ENCODE data around the gene OBSL1.

Gene OBSL1

DNA sequence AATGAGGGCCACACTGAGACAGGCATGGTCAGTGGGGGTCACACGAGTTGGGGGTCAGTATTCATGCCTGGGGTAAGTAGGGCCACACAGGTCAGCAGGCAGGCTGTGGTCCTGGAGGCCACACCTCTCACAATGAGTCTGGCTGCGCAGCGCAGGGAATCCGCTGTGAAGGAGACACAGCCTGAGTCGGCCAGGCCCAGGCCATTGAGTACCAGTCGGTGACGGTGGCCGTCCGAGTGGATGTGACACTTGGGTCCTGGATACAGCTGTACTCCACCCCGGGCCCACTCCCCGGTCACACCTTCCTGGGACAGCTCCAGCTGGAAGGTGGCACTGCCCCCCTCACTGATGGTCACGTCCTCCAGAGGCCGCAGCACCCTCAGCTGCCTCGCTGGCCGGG, 17.0 kb downstream of the OBSL1 start:
- no peak overlapping the region for H3K4me3 ChIP-seq (ENCODE audit: low read depth, low read length)
- TF ChIP-seq, protein P1, sequence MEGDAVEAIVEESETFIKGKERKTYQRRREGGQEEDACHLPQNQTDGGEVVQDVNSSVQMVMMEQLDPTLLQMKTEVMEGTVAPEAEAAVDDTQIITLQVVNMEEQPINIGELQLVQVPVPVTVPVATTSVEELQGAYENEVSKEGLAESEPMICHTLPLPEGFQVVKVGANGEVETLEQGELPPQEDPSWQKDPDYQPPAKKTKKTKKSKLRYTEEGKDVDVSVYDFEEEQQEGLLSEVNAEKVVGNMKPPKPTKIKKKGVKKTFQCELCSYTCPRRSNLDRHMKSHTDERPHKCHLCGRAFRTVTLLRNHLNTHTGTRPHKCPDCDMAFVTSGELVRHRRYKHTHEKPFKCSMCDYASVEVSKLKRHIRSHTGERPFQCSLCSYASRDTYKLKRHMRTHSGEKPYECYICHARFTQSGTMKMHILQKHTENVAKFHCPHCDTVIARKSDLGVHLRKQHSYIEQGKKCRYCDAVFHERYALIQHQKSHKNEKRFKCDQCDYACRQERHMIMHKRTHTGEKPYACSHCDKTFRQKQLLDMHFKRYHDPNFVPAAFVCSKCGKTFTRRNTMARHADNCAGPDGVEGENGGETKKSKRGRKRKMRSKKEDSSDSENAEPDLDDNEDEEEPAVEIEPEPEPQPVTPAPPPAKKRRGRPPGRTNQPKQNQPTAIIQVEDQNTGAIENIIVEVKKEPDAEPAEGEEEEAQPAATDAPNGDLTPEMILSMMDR (IDR thresholded peaks at IDR 0.05; ENCODE audit: borderline replicate concordance, insufficient read depth, low read depth, low read length): no peak

DNA sequence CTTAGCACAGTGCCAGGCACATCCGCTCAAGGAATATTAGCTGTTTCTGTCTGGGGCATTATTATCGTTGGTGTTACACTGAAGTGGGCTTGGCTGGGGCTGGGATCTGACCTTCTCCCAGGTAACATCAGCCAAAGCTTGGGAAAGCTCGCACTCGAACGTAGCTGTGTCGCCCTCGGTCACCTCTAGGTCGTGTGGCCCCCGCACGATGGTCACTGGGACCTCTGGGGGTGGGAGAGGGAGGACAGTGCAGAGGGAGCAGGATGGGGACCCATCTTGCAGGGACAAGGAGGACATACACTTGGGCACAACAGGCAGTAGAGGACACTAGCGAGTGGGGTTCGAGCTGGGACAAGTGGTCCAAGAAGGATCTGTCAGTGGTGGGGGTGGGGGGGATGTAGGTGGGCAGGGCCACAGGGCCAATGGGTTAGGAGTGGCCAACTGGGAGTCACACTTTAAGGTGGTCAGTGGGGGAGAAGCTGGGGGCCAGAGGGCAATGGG, 17.8 kb downstream of the OBSL1 start:
- no peak overlapping the region for H3K4me3 ChIP-seq (ENCODE audit: low read depth, low read length)
- TF ChIP-seq, protein P1 (IDR thresholded peaks at IDR 0.05; ENCODE audit: borderline replicate concordance, insufficient read depth, low read depth, low read length): no peak

DNA sequence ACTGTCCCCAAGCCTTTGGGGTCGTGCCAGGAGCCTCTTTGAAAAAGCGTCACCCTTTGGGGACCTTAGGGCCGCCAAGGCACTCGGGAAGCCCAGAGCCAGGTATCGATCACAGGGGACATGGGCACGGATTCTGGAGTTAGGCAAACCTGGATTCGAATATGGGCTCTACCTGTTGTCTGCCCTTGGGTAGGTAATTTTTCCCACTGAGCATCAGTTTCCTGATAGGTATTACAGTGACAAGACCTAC, 18.2 kb downstream of the OBSL1 start:
- H3K4me3 ChIP-seq (ENCODE audit: low read depth, low read length): no peak overlapping the region
- TF ChIP-seq, protein P1 (IDR thresholded peaks at IDR 0.05; ENCODE audit: borderline replicate concordance, insufficient read depth, low read depth, low read length): no peak

DNA sequence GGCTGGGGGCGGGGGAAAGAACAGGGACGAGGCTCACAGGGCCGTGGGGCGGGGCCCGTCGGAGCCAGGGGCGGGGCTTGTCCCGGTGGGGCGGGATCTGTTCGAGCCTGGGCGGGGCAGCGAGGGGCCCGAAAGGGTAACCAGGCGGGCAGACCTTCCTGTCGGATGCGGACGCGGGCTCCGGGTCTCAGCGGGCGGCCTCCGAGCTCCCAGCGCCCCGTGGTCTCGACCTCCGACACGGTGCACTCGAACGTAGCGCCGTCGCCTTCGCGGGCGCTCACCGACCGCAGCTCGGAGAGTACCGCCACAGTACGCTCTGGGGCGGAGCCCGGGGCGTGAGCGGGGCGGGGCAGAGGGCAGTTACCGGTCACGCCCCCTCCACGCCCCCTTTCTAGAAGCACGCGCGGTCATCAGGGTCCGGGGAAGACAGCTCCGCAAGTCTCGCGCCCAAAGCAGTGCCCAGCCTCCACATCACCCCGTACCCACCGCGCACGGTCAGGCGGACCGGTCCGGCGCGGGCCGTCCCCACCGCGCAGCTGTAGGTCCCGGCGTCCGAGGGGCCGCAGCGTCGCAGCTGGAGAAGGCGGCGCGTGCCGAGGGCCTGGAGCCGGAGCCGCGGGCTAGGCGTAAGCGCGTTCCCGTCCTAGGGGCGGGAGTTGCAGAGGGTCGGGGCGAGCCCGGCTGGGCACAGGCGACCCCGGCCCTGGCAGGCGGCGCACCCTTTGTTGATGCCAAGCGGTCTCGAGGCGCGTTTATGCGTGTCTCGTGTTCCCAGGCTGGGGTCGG, 18.8 kb downstream of the OBSL1 start:
- H3K4me3 ChIP-seq (ENCODE audit: low read depth, low read length): peak overlapping the region; percentile 47
- TF ChIP-seq, protein P1 (IDR thresholded peaks at IDR 0.05; ENCODE audit: borderline replicate concordance, insufficient read depth, low read depth, low read length): no peak

DNA sequence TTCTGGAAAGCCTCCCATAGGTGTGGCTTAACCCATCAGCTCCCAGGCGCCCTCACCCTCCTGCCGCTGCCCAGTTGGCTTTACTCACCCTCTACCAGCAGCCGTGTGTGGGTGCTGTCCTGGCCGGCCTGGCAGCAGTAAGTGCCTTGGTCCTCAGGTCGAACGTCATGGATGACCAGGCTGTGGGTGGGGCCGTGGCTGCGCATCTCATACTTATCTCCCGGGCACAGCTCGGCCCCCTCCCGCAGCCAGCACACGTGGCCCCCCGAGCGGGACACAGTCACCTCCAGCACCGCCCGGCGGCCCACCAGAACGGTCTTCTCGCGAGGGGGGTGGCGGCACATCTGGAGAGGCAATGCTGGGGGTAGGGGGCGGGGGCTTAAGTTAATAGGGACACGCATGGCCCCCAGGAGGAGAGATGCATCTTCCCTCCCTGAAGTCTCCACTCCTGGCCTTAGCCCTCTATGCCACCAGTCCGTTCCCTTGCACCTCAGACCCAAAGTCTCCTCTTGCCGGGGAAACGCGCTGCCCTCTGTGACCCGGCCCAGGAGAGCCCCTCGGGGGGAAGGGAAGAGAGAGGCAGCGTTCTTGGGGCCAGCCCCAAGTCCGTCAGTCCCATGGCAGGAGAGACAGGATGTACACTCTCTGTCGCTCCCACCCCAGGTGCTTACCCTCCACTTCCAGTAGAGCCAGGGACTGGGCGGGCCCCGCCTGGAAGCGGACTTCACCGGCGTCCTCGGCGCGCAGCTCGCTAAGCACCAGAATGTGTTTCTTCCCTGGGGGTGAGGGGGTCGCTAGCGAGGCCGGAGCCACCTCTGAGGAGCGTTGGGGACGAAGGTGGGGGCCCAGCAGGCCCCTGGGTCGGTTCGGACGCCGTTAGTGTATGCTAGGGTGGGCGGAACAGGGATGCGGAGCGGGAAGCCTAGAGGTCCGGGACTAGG, 19.6 kb downstream of the OBSL1 start:
- H3K4me3 ChIP-seq (ENCODE audit: low read depth, low read length): peak overlapping the region; percentile 47
- TF ChIP-seq, protein P1 (IDR thresholded peaks at IDR 0.05; ENCODE audit: borderline replicate concordance, insufficient read depth, low read depth, low read length): no peak

DNA sequence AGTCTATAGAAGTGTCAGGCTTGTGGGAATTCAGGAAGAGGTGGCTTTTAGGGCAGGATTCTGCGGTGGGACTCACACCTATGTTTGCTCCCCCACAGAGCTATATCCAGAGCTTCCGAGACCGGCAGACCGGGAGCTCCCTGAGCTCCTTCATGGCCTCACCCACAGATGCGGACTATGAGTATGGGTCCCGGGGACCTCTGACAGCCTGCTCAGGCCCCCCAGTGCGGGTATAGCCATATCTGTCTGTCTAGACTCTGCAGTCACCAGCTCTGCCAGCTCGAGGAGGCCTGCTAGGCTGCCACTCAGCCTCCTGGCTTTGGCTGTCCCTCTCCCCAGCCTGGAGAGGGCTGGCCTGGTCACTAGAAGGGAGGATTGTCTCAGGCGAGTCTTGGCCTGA, 21.7 kb downstream of the OBSL1 start:
- TF ChIP-seq, protein P1 (IDR thresholded peaks at IDR 0.05; ENCODE audit: borderline replicate concordance, insufficient read depth, low read depth, low read length): no peak
- H3K4me3 ChIP-seq (ENCODE audit: low read depth, low read length): no peak overlapping the region
